Suppressor macrophage (primary cell): ENCODE results near the gene CUBN.
A peak's percentile ranks its signal among the peaks of the same experiment; 100 is the strongest.

ENCODE experiments used
- DNase-seq, 4 experiments: peaks; one replicate each; pipeline ENCODE4 v3.0.0-alpha.2; 2020 to 2022

The CUBN gene

DNA sequence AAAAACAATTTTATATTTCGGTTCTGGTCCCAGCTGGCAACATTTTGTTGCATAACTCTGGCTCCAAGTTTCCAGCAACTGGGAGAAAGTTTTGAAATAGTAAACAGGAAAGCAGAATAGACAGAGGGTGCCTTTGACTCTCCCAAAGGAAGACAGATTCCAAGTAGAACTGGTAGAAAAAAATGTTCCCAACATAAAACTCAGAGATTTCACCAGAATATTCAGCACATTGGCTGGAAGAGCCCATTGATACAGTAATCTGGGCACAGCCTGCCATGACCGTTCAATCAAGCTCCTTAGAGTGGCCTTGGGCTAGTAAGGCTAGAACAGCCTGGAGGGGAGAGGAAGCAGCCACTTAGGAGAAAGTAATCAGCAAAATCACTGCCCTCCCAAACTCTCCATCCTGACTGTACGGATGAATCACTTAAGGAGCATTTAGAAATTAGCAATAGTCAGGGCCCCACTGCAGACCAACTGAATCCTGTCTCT, 120.4 kb downstream of the CUBN start:
- DNase-seq: no peak

DNA sequence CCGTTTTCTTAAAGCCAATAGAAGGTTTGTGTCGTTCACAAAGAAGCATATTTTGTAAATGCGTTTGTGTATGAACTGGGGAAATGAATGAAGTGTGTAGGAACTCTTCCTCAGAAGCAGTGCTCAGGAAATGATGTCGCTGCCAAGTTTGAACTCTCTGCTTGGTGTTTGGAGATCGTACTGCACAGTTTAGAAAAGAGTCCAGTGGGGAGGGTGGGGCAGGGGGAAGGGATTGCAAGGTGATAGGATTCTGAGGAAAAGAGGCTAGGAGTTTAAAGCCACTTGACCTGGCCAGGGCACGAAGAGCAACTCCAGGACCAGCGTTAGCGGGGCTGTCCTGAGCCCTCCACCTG, 122.2 kb downstream of the CUBN start:
- DNase-seq: no peak

GRCh38 chr10:17006631-17007417, 122.8 kb downstream of the CUBN start:
- peak in 2 of 4 experiments; percentile 23 to 28 for DNase-seq

GRCh38 chr10:17005621-17006566, 123.7 kb downstream of the CUBN start:
- no peak for DNase-seq

- DNase-seq: peak in 1 of 4 experiments; percentile 20
Measured at GRCh38 chr10:17004801-17005380, 124.7 kb downstream of the CUBN start.

GRCh38 chr10:17003651-17004286, 125.8 kb downstream of the CUBN start:
- DNase-seq: no peak

- peak in 1 of 4 experiments; percentile 13 for DNase-seq
Measured at GRCh38 chr10:17003151-17003550, 126.5 kb downstream of the CUBN start.

GRCh38 chr10:17001961-17002749, 127.5 kb downstream of the CUBN start:
- peak in 1 of 4 experiments; percentile 58 for DNase-seq

DNA sequence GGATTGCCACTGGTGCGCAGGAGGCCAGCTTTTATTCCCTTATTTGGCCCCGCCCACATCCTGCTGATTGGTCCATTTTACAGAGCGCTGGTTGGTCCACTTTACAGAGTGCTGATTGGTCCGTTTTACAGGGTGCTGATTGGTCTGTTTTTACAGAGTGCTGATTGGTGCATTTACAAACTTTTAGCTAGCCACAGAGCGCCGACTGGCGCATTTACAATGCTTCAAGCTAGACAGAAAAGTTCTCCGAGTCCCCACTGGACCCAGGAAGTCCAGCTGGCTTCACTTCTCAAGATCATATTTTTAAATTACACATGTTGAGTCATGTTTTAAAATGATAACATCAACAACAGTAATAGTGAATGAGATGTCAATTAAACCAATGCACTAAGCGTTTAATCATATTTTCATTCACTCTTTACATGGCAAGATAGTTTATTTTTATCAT, 128.3 kb downstream of the CUBN start:
- DNase-seq: no peak

GRCh38 chr10:16999665-17000451, 129.8 kb downstream of the CUBN start:
- no peak for DNase-seq

DNA sequence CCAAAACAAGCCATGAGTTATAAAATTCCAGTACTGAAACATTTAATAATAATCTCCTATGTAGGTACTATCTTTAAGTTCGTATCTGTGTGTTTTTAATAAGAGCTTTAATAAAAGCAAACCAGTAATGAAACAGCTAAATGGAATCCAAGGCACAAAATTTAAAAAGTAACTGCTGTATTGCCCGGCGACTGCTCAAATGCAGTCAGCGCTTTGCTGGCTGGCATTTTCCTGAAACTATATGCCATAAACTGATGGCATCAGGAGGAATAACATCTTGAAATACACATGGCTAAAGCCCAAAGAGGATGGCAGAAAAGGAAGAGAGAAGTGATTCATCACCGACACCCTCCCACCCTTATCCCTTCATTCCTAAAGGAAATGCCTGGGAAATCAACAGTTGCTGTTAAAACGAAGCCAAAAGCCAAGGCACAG, 133.1 kb downstream of the CUBN start:
- peak in 1 of 4 experiments; percentile 8 for DNase-seq

- DNase-seq: peak in 2 of 4 experiments; percentile 24 to 28
Measured at GRCh38 chr10:16995867-16996529, 133.6 kb downstream of the CUBN start.

DNA sequence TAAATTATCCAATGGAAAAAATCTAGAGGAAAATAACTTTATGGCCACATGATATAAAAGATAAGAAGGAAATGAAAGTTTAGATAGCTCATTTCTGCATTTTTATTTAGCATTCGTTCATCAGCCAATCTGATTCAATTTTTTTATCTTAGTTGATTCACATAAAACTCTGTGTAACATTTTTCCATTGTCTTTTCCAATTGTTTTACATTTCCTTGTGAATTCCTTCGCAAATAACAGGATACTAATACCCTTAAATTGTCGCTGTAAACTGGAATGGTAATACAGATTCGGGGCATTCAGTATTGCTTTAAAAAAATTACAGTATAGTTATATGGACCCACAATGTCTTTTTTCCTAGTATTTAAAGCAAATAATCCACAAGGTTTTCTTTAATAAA, 136.4 kb downstream of the CUBN start:
- no peak for DNase-seq

DNA sequence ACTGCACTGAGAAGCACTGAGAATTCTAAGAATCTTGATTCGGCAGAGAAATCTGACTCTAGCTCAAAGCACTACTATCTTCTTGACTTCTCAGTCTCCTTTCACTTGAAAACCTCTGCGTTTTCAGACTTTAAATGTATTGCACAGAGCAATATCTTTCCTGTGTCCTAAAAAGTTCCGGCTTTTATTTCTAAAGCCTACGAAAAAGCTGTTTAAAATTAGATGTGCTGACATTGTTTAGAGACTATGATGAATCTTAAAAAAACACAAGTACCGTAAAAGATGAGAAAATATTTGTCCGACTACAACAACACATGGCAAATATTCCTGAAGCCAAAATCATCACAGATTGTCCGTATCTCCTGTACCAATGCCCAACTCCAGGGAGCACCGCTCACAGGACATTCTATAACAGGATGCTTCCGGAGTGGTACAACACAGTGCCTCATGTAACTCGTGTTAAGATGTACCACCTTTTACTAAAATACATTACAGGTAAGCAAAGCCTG, 136.9 kb downstream of the CUBN start:
- DNase-seq: no peak

DNA sequence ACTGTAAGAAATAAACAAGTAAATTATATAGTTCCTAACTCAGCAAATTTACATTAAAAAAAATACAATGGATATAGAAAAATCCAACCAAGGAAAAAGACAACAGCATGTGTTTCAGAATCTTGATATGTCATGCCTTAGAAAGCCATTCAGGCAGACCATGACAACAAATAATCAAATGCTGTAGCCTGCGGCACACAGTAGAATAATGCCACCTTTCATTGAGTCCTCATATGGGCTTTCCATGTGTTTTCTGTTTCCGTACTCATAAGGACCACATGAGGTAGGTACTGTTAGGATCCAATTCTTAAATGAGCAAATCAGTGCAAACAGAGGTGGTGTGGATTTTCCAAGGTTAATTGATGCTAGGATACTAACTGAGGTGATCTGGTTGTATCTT, 138.6 kb downstream of the CUBN start:
- no peak for DNase-seq

DNA sequence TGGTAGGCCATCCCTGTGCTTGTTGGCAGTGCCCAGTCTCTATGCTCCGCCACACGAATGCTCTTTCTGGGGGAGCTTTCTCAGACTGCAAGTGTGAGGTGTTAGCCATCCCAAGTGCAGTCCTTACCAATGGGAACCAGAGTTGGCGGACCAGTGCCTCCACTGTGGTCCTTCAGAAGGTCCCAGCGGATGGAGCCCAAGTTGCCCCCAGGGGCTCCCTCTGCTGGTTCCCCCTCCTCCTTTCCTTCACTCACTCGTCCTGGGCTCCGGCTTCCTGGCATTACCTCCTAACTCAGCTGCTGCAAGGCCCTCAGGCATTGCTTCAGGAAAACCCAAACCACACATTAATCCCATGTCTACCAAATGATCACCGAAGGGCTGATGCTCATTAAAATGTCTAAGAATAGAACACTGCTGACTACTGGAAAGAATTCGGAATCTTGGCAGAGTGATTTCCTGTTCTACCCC, 139.8 kb downstream of the CUBN start:
- no peak for DNase-seq

DNA sequence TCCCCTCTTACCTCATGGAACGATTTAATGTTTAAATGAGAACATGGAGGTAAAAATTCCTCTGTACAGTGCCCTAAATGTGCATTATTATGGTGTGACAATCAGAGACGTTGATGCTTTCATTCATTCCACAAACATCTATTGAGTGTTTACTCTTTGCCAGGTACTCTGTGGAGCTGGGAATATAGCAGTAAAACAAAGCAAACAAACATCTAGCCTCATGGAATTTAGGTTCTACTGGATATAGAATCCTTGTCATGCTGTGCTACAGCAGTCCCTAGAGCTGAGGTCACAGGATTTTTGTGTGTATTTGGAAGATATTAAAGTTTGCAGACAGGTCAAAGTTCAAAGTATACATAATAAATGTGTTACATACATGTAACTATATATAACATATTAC, 140.7 kb downstream of the CUBN start:
- DNase-seq: no peak

DNA sequence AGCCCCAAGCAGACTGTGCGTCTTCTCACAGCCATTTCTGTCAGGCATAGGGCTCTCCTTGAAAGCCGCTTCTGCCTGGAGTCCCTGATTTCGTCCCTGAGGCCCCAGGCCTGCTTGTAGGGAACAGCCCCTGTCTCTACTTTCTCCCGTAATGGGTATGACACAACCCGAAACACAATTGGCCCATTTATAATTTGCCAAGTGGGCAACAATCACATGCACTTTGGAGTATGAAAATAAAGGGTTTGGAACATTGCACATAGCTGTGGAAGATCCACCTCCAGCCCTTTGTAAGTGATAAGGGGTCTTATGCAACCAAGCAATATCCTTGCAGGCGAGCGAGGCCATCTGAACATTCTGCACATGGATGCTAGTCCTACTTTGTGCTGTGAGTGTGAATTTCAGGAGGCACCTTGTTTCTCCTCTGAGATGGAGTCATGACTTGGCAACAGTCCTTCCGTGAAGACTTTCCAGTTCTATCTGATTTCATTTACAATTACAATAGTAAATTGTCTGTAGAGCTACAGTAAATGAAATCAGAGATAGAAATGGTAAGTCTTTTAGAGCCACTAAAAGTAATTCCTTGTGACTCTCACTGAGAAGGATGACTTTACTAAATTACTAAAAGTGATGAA, 141.5 kb downstream of the CUBN start:
- no peak for DNase-seq

DNA sequence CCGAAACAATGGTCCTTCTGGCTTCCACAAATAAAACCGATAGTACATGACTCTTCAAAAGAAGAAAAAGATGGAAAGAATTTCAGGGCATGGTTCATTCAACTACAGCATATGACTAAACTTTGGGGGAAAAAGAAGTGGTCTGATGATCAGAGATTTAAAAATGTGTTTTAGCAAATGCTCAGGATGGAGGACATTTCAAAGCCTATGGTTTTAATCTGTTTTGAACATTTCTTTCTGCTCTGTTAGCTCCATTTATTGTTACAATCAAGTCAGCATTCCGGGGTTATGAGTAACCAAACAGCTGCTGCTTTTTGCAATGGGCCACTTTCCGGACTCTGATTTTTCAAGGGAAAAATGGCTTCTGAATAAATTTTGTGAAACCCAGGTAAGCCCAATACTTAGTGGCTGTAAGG, 142.4 kb downstream of the CUBN start:
- no peak for DNase-seq
